Esophagus (tissue), 2 donors: Measurements from ENCODE around the gene CASP14. TPM values are rescaled to one million over a fixed set of nuclear protein-coding genes. Genes with fewer than 3 reads are reported as not detected.
A peak's percentile ranks its signal among the peaks of the same experiment; 100 is the strongest.

Experiments used
- H3K27ac ChIP-seq, 2 donors: one replicate each; pipeline ENCODE4 v1.5.1; 2013; ENCODE audit warnings: low read depth in 2 of 2, mild to moderate bottlenecking in 2 of 2, inconsistent platforms in 1 of 2, low read length in 1 of 2, moderate library complexity in 1 of 2
- H3K27me3 ChIP-seq, 2 donors: one replicate each; pipeline ENCODE4 v1.6.1; 2013; ENCODE audit warnings: low read length in 2 of 2, control low read depth in 1 of 2, mild to moderate bottlenecking in 1 of 2; ENCODE audit not compliant: insufficient read depth in 2 of 2, control insufficient read depth in 1 of 2
- H3K36me3 ChIP-seq, 2 donors: one replicate each; pipeline ENCODE4 v1.6.1; 2013; ENCODE audit warnings: low read length in 1 of 2; ENCODE audit not compliant: control insufficient read depth in 2 of 2, insufficient read depth in 2 of 2
- H3K4me1 ChIP-seq, 2 donors: one replicate each; pipeline ENCODE4 v1.6.1; 2013; ENCODE audit warnings: low read length in 1 of 2; ENCODE audit not compliant: control insufficient read depth in 2 of 2, insufficient read depth in 2 of 2
- H3K4me3 ChIP-seq, 2 donors: one replicate each; pipeline ENCODE4 v1.5.1; 2013; ENCODE audit warnings: low read length in 2 of 2, mild to moderate bottlenecking in 2 of 2, low read depth in 1 of 2, moderate library complexity in 1 of 2
- H3K9me3 ChIP-seq, 2 donors: one replicate each; pipeline ENCODE4 v1.6.1; 2013; ENCODE audit warnings: mild to moderate bottlenecking in 2 of 2, low read depth in 1 of 2, low read length in 1 of 2, moderate library complexity in 1 of 2; ENCODE audit not compliant: control insufficient read depth in 2 of 2, insufficient read depth in 1 of 2
- WGBS, 2 donors: extraction: QIAGEN DNeasy Blood & Tissue Kit; methylation state at CpG; one replicate each; pipeline ENCODE4 v1.1.7; 2013; 5-methylcytosine and 5-hydroxymethylcytosine counted together
- polyA plus RNA-seq, 2 donors: library from polyadenylated mRNA; stranded (reverse); fragments of 200-250 nt; gene quantifications; one replicate each; pipeline ENCODE4 v1.2.3, GENCODE V29; 2013
- donor health status: healthy with polysubstance abuse.
- donor health status: Bipolar disorder and iron deficiency.

CASP14 gene
- polyA plus RNA-seq, 2 donors: 0.11 to 0.22 TPM

DNA sequence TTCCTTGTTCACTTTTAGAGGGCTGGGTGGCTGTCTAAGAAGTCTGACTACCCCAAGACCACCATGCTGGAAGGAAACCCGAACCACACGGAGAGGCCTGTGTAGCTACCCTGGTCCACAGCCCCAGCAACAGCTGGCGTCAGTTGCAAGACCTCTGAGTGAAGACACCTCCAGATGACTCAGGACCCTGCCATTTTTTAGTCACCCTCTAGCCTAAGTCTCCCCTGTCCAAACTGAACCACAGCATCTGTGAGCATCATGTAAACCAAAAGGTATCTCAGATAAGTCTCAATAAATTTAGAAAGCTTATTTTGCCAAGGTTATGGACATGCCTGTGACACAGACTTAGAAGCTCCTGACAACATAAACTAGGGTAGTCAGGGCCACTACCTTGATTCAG, 55.8 kb downstream of the CASP14 start:
- H3K27me3 ChIP-seq: no peaks in the 10 kb centered on the region

DNA sequence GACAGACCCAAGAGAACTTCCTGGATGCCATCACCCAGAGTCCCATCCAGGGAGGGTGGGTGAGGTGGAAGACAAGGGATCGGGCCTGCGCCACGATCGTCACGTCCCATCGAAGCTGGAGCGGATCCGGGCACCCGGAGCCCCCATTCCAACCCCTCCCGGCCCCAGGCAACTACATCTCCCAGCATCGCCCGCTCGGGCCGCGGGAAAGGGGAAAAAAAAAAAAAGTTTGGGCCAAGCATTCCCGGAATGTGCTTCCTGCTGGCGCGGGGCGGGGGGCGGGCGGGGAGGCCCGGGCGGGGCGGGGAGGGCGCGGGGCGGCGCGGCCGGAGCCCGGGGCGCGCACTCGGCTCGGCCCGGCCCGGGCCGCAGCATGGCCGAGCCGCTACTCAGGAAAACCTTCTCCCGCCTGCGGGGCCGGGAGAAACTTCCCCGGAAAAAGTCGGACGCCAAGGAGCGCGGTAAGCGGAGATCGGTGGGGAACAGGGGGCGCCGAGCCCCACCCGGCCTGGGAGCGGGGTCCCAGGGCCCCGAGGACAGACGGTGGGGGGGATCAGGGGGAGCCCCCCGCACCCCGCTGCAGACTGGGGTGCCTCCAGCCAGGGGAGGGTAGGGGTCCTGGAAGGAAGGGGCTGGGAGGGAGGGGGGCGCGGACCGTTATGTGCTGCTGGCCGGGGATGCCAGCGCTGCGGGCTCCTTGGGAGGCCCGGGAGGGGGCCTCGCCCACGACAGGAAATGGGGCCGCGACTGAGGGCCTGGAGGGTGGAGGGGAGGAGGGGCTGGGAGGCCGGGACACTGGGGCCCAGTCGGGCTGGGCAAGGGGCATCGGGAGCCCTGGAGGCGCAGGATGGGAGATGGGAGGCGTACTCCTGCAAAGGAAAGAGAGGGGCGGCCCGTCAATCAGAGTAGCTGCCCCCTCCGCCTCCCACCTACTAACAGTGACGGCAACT, 58.1 kb downstream of the CASP14 start, which contains the start of gene SYDE1:
Gene SYDE1, plus strand, starts transcription at position 341 of the 950 bp plus-strand sequence. Its CDS starts 33 bp downstream, at position 374.
- H3K36me3 ChIP-seq: peaks cover 4 to 13% of the 10 kb centered on the region in 2 donors
- peak within 1 kb of the TSS; percentile 74 to 85 for H3K27ac ChIP-seq
- H3K4me3 ChIP-seq: peak within 1 kb of the TSS; percentile 51 to 63
- no peaks in the 10 kb centered on the region for H3K4me1 ChIP-seq
- 2 to 5% methylated on average over 54 to 78 of the region's 78 CpGs for WGBS, 2 donors
- peaks cover 0 to 3% of the 10 kb centered on the region in 2 donors for H3K9me3 ChIP-seq
- no peaks in the 10 kb centered on the region for H3K27me3 ChIP-seq

More for the DNA sequence above, 55.8 kb downstream of the CASP14 start:
- H3K27ac ChIP-seq: no peak overlapping the region
- H3K36me3 ChIP-seq: peaks cover 0 to under 1% of the 10 kb centered on the region in 2 donors
- no peak overlapping the region for H3K4me3 ChIP-seq
- 92 to 93% methylated on average over 3 of the region's 3 CpGs for WGBS, 2 donors
- H3K9me3 ChIP-seq: peaks cover 0 to 3% of the 10 kb centered on the region in 2 donors
- no peaks in the 10 kb centered on the region for H3K4me1 ChIP-seq

Other genes starting within 250 kb of the CASP14 start
- not detected for gene OR7A5, start 214.3 kb upstream of the CASP14 start, polyA plus RNA-seq
- gene OR7C1, start 214.3 kb upstream of the CASP14 start, polyA plus RNA-seq: under 1 TPM; 0.01 to 0.02 TPM
- gene OR7A10, start 200.6 kb upstream of the CASP14 start, polyA plus RNA-seq: not detected
- not detected for gene OR7A17, start 163.3 kb upstream of the CASP14 start, polyA plus RNA-seq
- gene OR7C2, start 108.0 kb upstream of the CASP14 start, polyA plus RNA-seq: not detected
- under 1 TPM in 1 of 2 donors, not detected in 1; 0.05 TPM for gene SLC1A6, start 69.6 kb upstream of the CASP14 start, polyA plus RNA-seq
- gene OR1I1, start 32.7 kb downstream of the CASP14 start, polyA plus RNA-seq: not detected
- 1 to 10 TPM; 2.0 to 3.9 TPM for gene SYDE1, start 57.9 kb downstream of the CASP14 start, polyA plus RNA-seq
- 10 to 100 TPM; 34.7 to 46.2 TPM for gene NOTCH3, start 151.5 kb downstream of the CASP14 start, polyA plus RNA-seq
- gene EPHX3, start 183.0 kb downstream of the CASP14 start, polyA plus RNA-seq: 10 to 100 TPM; 30.4 to 69.8 TPM